NCI-H2081 treated with DMSO at 0.1 percent for 48 hours (cell line): ENCODE results near the gene CDH23.

Source experiments
- DNase-seq: peaks from one replicate; lab custom pipeline; 2025; lab: John Stamatoyannopoulos, UW

Gene CDH23

GRCh38 chr10:71623098-71623985, 226.6 kb downstream of the CDH23 start:
- DNase-seq: no peak

GRCh38 chr10:71623986-71624291, 227.2 kb downstream of the CDH23 start:
- DNase-seq: no peak

- no peak for DNase-seq
Measured at GRCh38 chr10:71625445-71626175, 228.9 kb downstream of the CDH23 start.

- no peak for DNase-seq
Measured at GRCh38 chr10:71627230-71627939, 230.7 kb downstream of the CDH23 start.

- no peak for DNase-seq
Measured at GRCh38 chr10:71627956-71628355, 231.2 kb downstream of the CDH23 start.

- no peak for DNase-seq
Measured at GRCh38 chr10:71629131-71629530, 232.4 kb downstream of the CDH23 start.

GRCh38 chr10:71630168-71630567, 233.4 kb downstream of the CDH23 start:
- DNase-seq: no peak

GRCh38 chr10:71631007-71631861, 234.5 kb downstream of the CDH23 start:
- no peak for DNase-seq

- no peak for DNase-seq
Measured at GRCh38 chr10:71632200-71632820, 235.6 kb downstream of the CDH23 start.

GRCh38 chr10:71632896-71633600, 236.3 kb downstream of the CDH23 start:
- no peak for DNase-seq

- no peak for DNase-seq
Measured at GRCh38 chr10:71633920-71634319, 237.2 kb downstream of the CDH23 start.

- DNase-seq: no peak
Measured at GRCh38 chr10:71634531-71635164, 237.9 kb downstream of the CDH23 start.

- DNase-seq: no peak
Measured at GRCh38 chr10:71635251-71635866, 238.6 kb downstream of the CDH23 start.

- DNase-seq: no peak
Measured at GRCh38 chr10:71635867-71636266, 239.1 kb downstream of the CDH23 start.

GRCh38 chr10:71636588-71636987, 239.9 kb downstream of the CDH23 start:
- no peak for DNase-seq

- DNase-seq: no peak
Measured at GRCh38 chr10:71637305-71637704, 240.6 kb downstream of the CDH23 start.

GRCh38 chr10:71638064-71638821, 241.5 kb downstream of the CDH23 start:
- no peak for DNase-seq

- no peak for DNase-seq
Measured at GRCh38 chr10:71638822-71639719, 242.4 kb downstream of the CDH23 start.
